Ramos (cell line): Measurements from ENCODE around the gene KCNJ1.

ENCODE experiments used
- in situ Hi-C: fragments of 300-500 bp; cut with MboI; formaldehyde crosslinking; loops from one replicate; pipeline ENCODE4 v1.14.3; 2022; ENCODE audit warnings: low sequenced_read_pairs; ENCODE audit not compliant: unreplicated experiment

KCNJ1 gene

DNA sequence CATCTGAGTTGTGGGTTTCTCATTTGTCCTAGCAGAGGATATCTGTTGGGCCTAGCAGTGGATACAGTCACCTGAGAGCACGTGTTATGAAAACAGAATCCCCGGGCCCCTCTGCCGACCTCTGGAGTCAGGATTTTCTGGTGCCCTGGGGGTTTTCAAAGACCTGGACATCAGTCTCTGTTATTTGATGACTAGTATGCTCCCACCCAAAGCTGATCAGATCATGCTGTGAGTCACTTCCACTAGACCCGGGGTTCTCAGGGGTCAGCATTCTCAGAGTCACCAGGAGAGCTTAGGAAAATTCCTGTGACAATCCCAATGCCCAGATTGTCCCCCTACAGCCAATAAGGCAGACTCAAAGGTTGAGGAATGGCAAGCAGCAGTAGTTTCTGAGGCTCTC lies 38.7 kb downstream of the KCNJ1 start:
- in situ Hi-C loops, result no loop called here

GRCh38 chr11:128827191-128827893 lies 39.8 kb downstream of the KCNJ1 start:
- in situ Hi-C loops, result no loop called here

GRCh38 chr11:128825050-128825784 lies 41.9 kb downstream of the KCNJ1 start:
- in situ Hi-C loops, result no loop called here

DNA sequence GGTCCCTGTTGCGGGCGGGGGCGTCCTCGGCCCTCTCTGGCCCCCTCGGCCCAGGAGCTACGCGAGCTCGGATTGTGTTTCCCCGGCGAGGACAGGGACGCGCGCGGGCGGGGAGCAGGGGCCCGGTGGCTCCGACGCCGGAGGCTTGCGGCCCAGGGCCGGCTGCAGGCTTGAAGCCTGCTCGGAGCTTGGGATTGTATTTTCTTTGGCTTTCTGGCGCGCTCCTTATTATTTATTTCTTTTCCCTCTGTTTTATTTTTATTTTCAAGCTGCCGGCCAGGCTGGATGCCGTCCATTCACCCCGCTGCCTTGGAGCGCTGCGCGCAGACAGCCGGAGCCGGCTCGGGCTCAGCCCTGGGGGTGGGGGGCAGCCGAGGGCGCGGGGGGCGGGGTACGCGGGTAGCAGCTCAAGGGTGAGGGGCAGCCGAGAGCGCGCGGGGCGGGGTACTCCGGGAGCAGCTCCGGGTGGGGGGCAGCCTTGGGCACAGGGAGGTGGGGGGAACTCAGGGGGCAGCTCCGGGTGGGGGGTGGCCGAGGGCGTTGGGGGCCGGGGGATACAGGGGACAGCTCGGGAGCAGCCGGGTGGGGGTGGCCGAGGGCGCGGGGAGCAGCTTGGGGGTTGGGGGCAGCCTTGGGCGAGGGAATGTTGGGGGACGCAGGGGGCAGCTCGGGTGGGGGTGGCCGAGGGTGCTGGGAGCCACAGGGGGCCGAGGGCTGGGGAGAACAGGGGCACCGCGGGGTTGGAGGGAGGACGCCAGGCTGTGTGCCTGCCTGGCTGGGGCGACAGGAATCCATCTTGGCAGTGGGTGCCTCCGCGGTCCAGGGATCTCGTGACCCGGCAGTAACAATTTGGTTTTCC lies 42.7 kb downstream of the KCNJ1 start:
- in situ Hi-C loops, result no loop called here

GRCh38 chr11:128823753-128824152 lies 43.3 kb downstream of the KCNJ1 start:
- in situ Hi-C loops, result no loop called here

- in situ Hi-C loops, result no loop called here
Measured at GRCh38 chr11:128822130-128822529, 45.0 kb downstream of the KCNJ1 start.

GRCh38 chr11:128821556-128821955 lies 45.5 kb downstream of the KCNJ1 start:
- in situ Hi-C loops, result no loop called here

- in situ Hi-C loops, result no loop called here
Measured at GRCh38 chr11:128819198-128819597, 47.9 kb downstream of the KCNJ1 start.

DNA sequence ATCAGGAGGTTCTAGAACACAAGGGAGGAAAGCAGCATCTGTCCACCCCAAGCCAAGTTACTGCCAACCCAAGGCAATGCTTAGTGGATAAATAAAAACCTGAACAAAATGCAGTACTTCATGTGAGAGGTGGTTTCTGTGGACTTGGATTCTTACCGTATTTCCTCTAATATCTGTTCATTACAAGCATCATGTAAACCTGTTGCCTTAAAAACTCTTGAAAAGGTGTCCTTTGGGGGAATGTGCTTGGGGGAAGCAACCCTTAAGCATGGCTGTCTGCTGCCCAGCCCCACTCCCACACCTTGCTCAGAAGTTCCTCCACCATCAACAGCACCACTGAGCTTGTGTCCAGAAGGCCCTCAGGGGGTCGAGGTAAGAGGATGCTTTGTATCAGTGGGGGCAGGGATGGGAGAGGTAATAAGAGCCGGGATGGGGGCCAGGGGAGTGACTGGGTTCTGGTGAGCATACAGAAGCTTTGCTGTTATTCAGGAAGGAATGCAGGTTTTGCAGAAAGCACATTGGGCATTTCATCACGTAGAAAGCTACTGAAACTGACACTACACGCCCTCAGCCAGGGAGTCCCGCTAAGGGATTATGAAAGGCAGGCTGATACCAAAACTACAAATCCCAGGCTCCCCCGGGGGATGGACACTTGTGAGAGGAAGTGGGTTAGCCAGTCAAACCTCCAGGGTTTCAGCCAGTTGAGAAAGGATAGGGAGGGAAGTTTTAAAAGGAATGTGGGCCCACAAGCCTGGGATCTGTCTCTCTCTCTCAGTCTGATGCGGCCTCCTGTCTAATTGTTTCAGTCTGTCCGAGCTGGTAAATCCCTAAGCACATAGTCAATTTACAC lies 52.0 kb downstream of the KCNJ1 start:
- in situ Hi-C loops, result no loop called here

GRCh38 chr11:128813729-128814128 lies 53.4 kb downstream of the KCNJ1 start:
- in situ Hi-C loops, result no loop called here

DNA sequence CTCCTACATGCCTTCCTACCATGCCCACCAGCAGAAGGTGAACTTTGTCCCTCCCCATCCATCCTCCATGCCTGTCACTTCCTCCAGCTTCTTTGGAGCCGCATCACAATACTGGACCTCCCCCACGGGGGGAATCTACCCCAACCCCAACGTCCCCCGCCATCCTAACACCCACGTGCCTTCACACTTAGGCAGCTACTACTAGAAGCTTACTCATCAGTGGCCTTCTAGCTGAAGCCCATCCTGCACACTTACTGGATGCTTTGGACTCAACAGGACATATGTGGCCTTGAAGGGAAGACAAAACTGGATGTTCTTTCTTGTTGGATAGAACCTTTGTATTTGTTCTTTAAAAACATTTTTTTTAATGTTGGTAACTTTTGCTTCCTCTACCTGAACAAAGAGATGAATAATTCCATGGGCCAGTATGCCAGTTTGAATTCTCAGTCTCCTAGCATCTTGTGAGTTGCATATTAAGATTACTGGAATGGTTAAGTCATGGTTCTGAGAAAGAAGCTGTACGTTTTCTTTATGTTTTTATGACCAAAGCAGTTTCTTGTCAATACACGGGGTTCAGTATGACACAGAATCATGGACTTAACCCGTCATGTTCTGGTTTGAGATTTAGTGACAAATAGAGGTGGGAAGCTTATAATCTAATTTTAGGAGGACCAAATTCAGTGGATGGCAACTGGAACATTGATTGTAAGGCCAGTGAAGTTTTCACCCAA lies 56.1 kb downstream of the KCNJ1 start:
- in situ Hi-C loops, result no loop called here

DNA sequence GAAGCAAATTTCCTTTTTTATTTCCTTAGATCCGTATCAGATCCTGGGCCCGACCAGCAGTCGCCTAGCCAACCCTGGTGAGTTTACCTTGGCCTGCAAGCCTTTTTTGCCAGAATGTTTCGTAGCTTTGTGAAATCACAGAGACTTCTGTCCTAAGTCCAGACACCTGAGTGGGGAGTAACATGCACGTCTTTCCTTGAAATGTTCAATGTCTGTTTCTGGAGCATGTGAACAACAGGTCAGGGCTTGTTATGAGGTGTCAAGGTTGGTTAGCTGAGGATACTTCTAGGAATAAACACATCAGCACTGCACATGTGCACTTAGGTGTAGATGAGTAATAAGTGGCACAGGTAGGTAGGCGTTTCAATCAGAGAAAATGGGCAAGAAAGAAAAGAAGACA lies 58.0 kb downstream of the KCNJ1 start:
- in situ Hi-C loops, result no loop called here

DNA sequence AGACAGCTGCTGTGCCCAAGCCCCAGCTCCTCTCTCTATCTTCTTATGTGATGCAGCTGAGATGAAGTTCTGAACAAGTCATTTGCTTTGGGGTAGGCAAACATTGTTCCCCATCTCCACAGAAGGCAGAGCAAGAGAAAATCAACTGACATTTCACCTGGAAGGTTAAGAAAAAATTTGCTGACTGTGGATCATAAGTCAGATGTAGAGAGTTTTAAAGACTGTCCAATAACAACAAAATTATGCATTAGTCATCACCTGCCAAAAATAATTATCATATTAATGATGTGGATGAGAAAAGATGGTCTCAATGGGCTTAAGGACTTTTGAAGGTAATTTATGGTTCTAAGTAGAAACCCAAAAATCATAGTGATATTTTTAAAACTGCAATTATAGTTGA lies 59.2 kb downstream of the KCNJ1 start:
- in situ Hi-C loops, result no loop called here

DNA sequence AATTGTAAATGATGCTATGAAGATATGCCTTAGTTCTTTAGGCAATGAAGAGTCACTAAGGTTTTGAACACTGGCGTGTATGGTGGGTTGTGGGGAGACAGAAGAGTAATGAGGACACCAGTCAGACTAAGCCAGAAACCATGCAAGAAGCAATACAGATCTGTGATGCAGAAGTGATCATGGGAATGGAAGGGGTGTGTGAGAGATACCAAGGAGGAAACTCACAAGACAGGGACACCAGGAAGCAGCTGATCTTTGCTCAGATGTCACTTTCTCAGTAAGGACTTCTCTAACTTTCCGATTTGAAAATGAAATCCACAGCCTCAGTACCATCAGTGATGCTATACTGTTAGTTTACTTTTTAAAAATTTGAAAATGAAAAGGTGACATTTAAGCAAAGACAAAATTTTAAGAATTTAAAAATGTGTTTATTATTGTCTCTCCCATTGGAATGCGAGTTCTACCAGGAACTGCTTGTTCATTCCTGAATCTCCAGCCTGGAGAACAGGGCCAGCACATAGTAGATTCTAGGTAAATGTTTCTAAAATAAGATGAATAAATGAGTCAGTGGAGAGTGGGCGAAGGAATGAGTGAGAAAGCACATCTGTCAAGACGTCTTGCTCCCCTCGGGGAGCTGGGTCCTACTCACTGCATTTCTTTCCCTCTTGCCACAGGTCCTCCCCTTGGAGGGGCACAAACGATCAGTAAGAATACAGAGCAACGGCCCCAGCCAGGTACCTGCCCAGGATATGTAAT lies 60.4 kb downstream of the KCNJ1 start:
- in situ Hi-C loops, result no loop called here

DNA sequence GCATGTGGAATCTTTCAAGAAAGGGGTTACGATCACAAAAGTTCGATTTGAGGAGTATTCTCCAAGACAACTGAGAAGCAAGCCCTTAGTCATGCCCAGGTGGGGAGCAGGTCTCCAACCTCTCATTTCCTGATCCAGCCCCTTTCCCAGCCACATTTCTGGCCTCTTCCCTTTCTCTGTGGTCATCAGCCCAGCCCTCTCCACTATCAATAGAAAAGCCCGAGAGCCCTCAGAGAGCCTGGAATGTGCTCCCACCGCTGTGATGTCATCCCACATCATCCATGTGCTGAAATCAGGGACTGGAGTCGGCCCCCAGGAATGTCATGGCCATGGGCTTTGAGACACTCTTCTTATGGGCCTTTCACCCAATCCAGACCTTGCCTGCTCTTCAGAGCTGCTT lies 62.6 kb downstream of the KCNJ1 start:
- in situ Hi-C loops, result no loop called here

- in situ Hi-C loops, result no loop called here
Measured at GRCh38 chr11:128803449-128804245, 63.4 kb downstream of the KCNJ1 start.

- in situ Hi-C loops, result no loop called here
Measured at GRCh38 chr11:128803011-128803410, 64.1 kb downstream of the KCNJ1 start.

DNA sequence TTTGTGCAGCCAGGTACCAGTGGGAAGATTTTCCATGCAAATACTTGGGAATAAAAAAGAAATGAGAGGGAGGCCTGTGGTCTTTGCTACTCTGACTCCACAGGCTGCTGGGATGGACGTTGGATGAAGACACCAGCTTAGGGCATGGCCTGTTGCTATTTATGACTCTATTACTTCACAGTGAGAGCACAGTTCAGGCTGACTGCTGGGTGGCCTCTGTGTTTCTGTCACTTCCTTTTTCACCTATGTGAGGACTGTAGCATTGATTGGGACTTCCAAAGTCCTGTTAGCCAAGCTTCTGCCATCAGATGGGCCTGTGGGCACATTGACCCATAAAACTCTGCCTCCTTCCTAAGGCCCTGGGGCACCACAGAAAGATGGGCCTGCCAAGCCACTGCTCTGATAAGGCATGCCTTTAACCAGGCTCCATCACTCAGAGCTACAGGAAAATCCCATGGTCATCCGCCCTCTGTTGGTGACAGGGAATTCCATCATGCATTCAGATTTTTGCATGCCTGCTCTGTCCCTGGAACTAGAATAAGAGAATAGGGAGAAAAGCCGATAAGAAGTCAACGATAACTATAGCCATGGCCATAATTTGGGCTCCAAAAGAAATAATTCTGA lies 64.6 kb downstream of the KCNJ1 start:
- in situ Hi-C loops, result no loop called here
